ENCODE results near the gene BRAT1.

BRAT1 gene

GRCh38 chr7:2522780-2523433 lies 32.4 kb downstream of the BRAT1 start:
- DNase-seq = peak; percentile 51 to 58

GRCh38 chr7:2521952-2522591 lies 33.3 kb downstream of the BRAT1 start:
- peak; percentile 81 to 83 for DNase-seq

- DNase-seq = no peak
These were observed 34.0 kb downstream of the BRAT1 start for GRCh38 chr7:2521341-2521745.

- DNase-seq = peak in 1 of 2 experiments; percentile 50
These were observed 34.5 kb downstream of the BRAT1 start for GRCh38 chr7:2520761-2521290.

- peak; percentile 55 to 62 for DNase-seq
These were observed 35.1 kb downstream of the BRAT1 start for GRCh38 chr7:2520131-2520760.

GRCh38 chr7:2519119-2519930 lies 36.0 kb downstream of the BRAT1 start, which contains the start of gene LFNG:
Gene LFNG (plus strand): TSS chr7:2519774. CDS start chr7:2519862, 88 bp downstream.
- DNase-seq = peak; percentile 87 to 89

GRCh38 chr7:2518737-2519118 lies 36.6 kb downstream of the BRAT1 start:
- no peak for DNase-seq

- no peak for DNase-seq
These were observed 37.4 kb downstream of the BRAT1 start for GRCh38 chr7:2517678-2518507.

GRCh38 chr7:2517026-2517425 lies 38.3 kb downstream of the BRAT1 start:
- DNase-seq = no peak

GRCh38 chr7:2516194-2516555 lies 39.1 kb downstream of the BRAT1 start:
- no peak for DNase-seq

GRCh38 chr7:2515424-2516193 lies 39.7 kb downstream of the BRAT1 start:
- DNase-seq = no peak

- DNase-seq = no peak
These were observed 40.6 kb downstream of the BRAT1 start for GRCh38 chr7:2514473-2515423.

GRCh38 chr7:2513702-2514101 lies 41.6 kb downstream of the BRAT1 start:
- no peak for DNase-seq

GRCh38 chr7:2512713-2513112 lies 42.6 kb downstream of the BRAT1 start:
- DNase-seq = no peak

GRCh38 chr7:2512179-2512661 lies 43.1 kb downstream of the BRAT1 start:
- no peak for DNase-seq

- DNase-seq = no peak
These were observed 43.6 kb downstream of the BRAT1 start for GRCh38 chr7:2511769-2512168.

- DNase-seq = peak; percentile 65 to 74
These were observed 44.2 kb downstream of the BRAT1 start for GRCh38 chr7:2510909-2511768.

- DNase-seq = no peak
These were observed 45.1 kb downstream of the BRAT1 start for GRCh38 chr7:2510130-2510776.

All from activated T-cell treated with anti-CD3 and anti-CD28 coated beads, Interleukin-2, amount 50 U/mL, for 48 hours (primary cell).